Kidney (tissue), 14 donors: Measurements from ENCODE around the gene C10orf120. TPM values are rescaled to one million over a fixed set of nuclear protein-coding genes. Genes with fewer than 3 reads are reported as not detected.

Experiments used
- DNase-seq, 5 donors: peaks; one replicate each; pipeline ENCODE4 v3.0.0-alpha.2; 2013 to 2020
- FAIRE-seq: peaks from 2 replicates; lab custom pipeline; 2012; peaks lifted over from hg19 to GRCh38; lab: Jason Lieb, UNC
- H3K27ac ChIP-seq, 2 donors: one replicate each; pipeline ENCODE4 v1.7.0; 2013; ENCODE audit warnings: low read depth in 2 of 2, low read length in 2 of 2, inconsistent platforms in 1 of 2
- H3K27me3 ChIP-seq: one replicate; pipeline ENCODE4 v1.7.1; 2013; ENCODE audit warnings: low read length, inconsistent platforms; ENCODE audit not compliant: control insufficient read depth, insufficient read depth
- H3K36me3 ChIP-seq, 3 donors: one replicate each; pipeline versions ENCODE4 v1.7.0 to v1.7.1; 2013; ENCODE audit warnings: low read length in 3 of 3, control low read depth in 1 of 3, inconsistent platforms in 1 of 3; ENCODE audit not compliant: insufficient read depth in 3 of 3, control insufficient read depth in 2 of 3
- H3K4me1 ChIP-seq, 3 donors: one replicate each; pipeline versions ENCODE4 v1.7.0 to v1.7.1; 2013; ENCODE audit warnings: low read length in 3 of 3, inconsistent platforms in 1 of 3, low read depth in 1 of 3; ENCODE audit not compliant: control insufficient read depth in 2 of 3, insufficient read depth in 2 of 3
- H3K4me3 ChIP-seq, 3 donors: one replicate each; pipeline versions ENCODE4 v1.7.0 to v1.8.1; 2013; ENCODE audit warnings: low read length in 3 of 3, control low read depth in 1 of 3, inconsistent platforms in 1 of 3
- H3K9ac ChIP-seq, 3 donors: one replicate each; pipeline versions ENCODE4 v1.7.0 to v1.7.1; 2013; ENCODE audit warnings: low read length in 3 of 3, control low read depth in 1 of 3, inconsistent platforms in 1 of 3
- H3K9me3 ChIP-seq, 3 donors: one replicate each; pipeline versions ENCODE4 v1.7.0 to v1.7.1; 2013; ENCODE audit warnings: low read length in 3 of 3, control low read depth in 1 of 3, inconsistent platforms in 1 of 3; ENCODE audit not compliant: control insufficient read depth in 2 of 3, insufficient read depth in 1 of 3
- CTCF ChIP-seq: IDR thresholded peaks from 3 replicates; pipeline ENCODE4 v1.5.1; 2012; ENCODE audit warnings: mild to moderate bottlenecking, moderate library complexity, borderline replicate concordance; ENCODE audit not compliant: insufficient read depth; ENCODE audit errors: extremely low read depth
- intact Hi-C: fragments of 100-400 bp; cut with DNase I; formaldehyde crosslinking; loops from one replicate; pipeline ENCODE4 v1.11.1; 2022
- polyA plus RNA-seq: library from polyadenylated mRNA; stranded (reverse); fragments of 350-450 nt; fragmentation: Illumina TruSeq; extraction: RNeasy Lipid Tissue Mini Kit (QIAGEN cat#74804); gene quantifications from one replicate; pipeline ENCODE4 v1.2.3, GENCODE V29; 2014; ENCODE audit warnings: low read depth, low replicate concordance; ENCODE audit not compliant: insufficient read depth
- total RNA-seq: library from RNA; stranded (reverse); fragmentation: NEBNext Ultra II Directional; extraction: Animal tissue kit (Norgen Biotek cat#: 25700); gene quantifications from one replicate; pipeline ENCODE4 v1.2.1, GENCODE V29; 2021
- donor health status: control.
- donor health status: control.
- donor health status: control.
- donor health status: control.
- donor health status: control.
- donor health status: DM: yes; HTN: yes; CAD: no.
- donor health status: Normal renal cell carcinoma (clear cell type).

C10orf120 gene
- total and polyA plus RNA-seq, 2 donors from 2014 or later = not detected

DNA sequence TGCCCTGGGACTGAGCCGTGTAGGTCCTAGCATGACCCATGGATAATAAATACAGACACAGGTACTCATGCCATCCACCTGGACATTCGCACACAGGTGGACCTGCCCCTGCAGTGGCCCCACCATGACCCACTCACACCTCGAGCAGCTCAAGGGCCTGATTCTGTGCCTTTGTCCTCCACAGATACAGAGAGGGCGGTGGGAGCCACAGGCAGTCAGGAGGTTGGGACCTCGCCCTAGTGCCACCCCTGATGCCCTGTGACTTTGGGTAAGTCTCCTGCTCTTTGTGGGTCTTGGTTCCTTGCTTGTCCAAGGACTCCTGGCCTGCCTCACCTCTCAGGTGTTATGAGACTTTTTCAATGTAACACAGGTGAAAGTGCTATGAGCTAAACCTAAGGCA lies 42.9 kb downstream of the C10orf120 start:
- no peak overlapping the region for H3K4me3 ChIP-seq
- no peak overlapping the region for H3K27ac ChIP-seq
- H3K27me3 ChIP-seq = no peaks in the 10 kb centered on the region
- DNase-seq (peak in 1 of 5 donors; percentile 10), FAIRE-seq (no peak)
- H3K4me1 ChIP-seq = no peaks in the 10 kb centered on the region
- TF ChIP-seq CTCF = no peak
- no peaks in the 10 kb centered on the region for H3K9me3 ChIP-seq
- no peak overlapping the region for H3K9ac ChIP-seq
- no peaks in the 10 kb centered on the region for H3K36me3 ChIP-seq
- intact Hi-C loops = no loop called here

GRCh38 chr10:122656308-122656705 lies 43.3 kb downstream of the C10orf120 start:
- TF ChIP-seq CTCF = no peak
- intact Hi-C loops = no loop called here
- Histone ChIP-seq H3K36me3 (no peaks in the 10 kb centered on the region), H3K9me3 (no peaks in the 10 kb centered on the region), H3K9ac (no peak overlapping the region), H3K4me1 (no peaks in the 10 kb centered on the region), H3K4me3 (no peak overlapping the region), H3K27me3 (no peaks in the 10 kb centered on the region), H3K27ac (no peak overlapping the region)
- FAIRE-seq (no peak), DNase-seq (peak in 1 of 5 donors; percentile 0)

GRCh38 chr10:122655524-122656307 lies 43.9 kb downstream of the C10orf120 start:
- Histone ChIP-seq H3K9ac (no peak overlapping the region), H3K4me3 (no peak overlapping the region), H3K4me1 (no peaks in the 10 kb centered on the region), H3K9me3 (no peaks in the 10 kb centered on the region), H3K36me3 (no peaks in the 10 kb centered on the region), H3K27me3 (no peaks in the 10 kb centered on the region), H3K27ac (no peak overlapping the region)
- intact Hi-C loops = no loop called here
- DNase-seq (peak in 1 of 5 donors; percentile 13), FAIRE-seq (no peak)
- no peak for TF ChIP-seq CTCF
